K562 treated with DMSO at 1 percent for 12 hours (cell line): ENCODE results near the gene RASD1. TPM values are rescaled to one million over a fixed set of nuclear protein-coding genes. Genes with fewer than 3 reads are reported as not detected.

Experiments
- total RNA-seq: library from RNA; unstranded; fragments of 300-600 nt; gene quantifications from 2 replicates; pipeline ENCODE4 v1.2.3, GENCODE V29; 2022; ENCODE audit not compliant: insufficient read depth

The RASD1 gene
- not detected in 2 replicates for total RNA-seq

GRCh38 chr17:17496189-17497064, at the start of gene RASD1:
Gene RASD1 (minus strand): TSS chr17:17496395. CDS start chr17:17496181, 214 bp downstream.

DNA sequence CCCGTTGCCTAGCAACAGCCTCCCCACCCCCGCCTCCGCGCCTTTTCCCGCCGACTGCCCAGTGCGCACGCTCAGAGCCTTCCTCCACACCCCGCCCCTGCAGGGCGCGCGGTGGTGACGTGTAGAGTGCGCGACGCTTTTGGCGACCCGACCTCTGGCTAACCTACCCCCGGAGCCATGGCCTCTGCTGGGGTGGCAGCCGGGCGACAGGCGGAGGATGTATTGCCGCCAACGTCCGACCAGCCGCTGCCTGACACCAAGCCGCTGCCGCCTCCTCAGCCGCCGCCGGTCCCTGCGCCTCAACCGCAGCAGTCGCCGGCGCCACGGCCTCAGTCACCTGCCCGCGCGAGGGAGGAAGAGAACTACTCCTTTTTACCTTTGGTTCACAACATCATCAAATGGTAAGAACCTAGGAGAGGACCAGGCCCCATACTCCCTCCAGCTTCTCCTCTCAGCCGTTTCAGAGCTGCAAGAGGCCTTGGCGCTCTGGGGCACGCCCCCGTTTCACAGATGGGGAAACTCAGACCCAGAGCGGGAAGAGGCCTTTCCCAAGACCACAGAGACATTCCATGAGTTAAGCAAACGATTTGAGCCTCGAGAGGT, 19.2 kb downstream of the RASD1 start, which contains the start of gene MED9:
Gene MED9, plus strand, starts transcription at position 136 of the 603 bp plus-strand sequence. Its CDS starts 42 bp downstream, at position 178.

Other genes with a start within 250 kb of the RASD1 start
- gene COPS3, start 215.1 kb downstream of the RASD1 start, total RNA-seq = 62.5 and 86.1 TPM in 2 replicates
- gene NT5M, start 193.0 kb downstream of the RASD1 start, total RNA-seq = 12.0 and 24.4 TPM in 2 replicates
- 8.4 and 15.7 TPM in 2 replicates for gene MED9, start 19.4 kb downstream of the RASD1 start, total RNA-seq
- 17.4 and 34.9 TPM in 2 replicates for gene PEMT, start 95.3 kb upstream of the RASD1 start, total RNA-seq
- gene RAI1, start 185.1 kb upstream of the RASD1 start, total RNA-seq = 5.4 and 13.1 TPM in 2 replicates